OCI-LY1 (cell line): ENCODE results near the gene PCAT7.

Experiments
- CTCF ChIP-seq: fragments of 200-600 bp; sonication (generic), shearing (Covaris generic); IDR thresholded peaks from 2 replicates; pipeline ENCODE4 v1.5.1; 2017; ENCODE audit warnings: mild to moderate bottlenecking, antibody characterized with exemption, low read length, moderate library complexity, mixed read lengths
- EZH2 ChIP-seq: fragments of 200-600 bp; sonication (generic), shearing (Covaris generic); IDR thresholded peaks from 2 replicates; pipeline ENCODE4 v1.8.0; 2017; ENCODE audit warnings: borderline replicate concordance, mixed run types, mild to moderate bottlenecking, antibody characterized with exemption, low read length, moderate library complexity, mixed read lengths

- TF ChIP-seq CTCF, result no peak
- TF ChIP-seq EZH2, result no peak
Measured at GRCh38 chr9:94526271-94526670, 28.6 kb upstream of the PCAT7 start.
